Amniotic stem cell (primary cell): Measurements from ENCODE around the gene IFT57.
"Not testable (repeated sequence)": the region's sequence is repeated elsewhere in the genome, so short reads cannot be mapped to it uniquely, and the experiment has no call there.

Experiments
- DNase-seq: peaks from one replicate; lab custom pipeline; 2025; lab: John Stamatoyannopoulos, UW

The IFT57 gene, protein sequence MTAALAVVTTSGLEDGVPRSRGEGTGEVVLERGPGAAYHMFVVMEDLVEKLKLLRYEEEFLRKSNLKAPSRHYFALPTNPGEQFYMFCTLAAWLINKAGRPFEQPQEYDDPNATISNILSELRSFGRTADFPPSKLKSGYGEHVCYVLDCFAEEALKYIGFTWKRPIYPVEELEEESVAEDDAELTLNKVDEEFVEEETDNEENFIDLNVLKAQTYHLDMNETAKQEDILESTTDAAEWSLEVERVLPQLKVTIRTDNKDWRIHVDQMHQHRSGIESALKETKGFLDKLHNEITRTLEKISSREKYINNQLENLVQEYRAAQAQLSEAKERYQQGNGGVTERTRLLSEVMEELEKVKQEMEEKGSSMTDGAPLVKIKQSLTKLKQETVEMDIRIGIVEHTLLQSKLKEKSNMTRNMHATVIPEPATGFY

DNA sequence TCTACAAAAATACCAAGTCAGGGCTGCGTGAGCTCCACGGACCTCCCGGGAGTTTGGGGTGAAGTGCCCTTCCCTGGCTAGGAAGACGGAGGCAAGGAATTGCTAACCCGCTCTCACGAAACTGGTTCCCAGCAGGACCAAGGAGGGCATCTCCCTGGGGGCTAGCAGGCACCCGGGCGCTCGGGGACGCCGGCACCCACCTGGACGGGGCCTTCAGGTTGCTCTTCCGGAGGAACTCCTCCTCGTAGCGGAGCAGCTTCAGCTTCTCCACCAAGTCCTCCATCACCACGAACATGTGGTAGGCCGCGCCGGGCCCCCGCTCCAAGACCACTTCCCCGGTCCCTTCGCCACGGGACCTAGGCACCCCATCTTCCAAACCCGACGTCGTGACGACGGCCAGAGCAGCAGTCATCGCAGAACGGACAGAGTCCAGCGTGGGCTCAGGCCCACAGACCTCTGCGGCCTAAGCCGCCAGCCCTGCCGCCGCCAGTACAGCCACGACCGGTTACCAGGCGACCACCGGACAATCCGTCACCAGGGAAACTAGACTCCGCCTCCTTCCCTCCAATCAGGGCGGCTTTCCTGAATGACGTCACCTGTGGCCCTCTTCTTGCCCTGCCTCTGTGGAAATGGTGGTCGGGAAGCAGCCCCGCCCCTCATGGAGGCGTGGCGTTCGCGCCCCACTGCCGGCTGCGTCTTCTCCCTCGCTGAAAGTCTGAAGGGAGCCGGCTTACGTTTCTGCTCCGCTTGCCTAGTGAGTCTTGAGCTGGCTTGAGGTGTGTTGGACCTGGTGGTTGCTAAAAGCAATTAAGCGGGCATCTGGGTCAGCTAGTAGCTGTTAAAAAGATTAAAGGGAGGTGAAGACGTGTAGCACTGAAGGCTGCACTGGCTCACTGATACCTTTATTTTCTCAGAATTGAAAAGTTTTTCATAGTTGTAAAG, at the start of gene IFT57:
TSS of gene IFT57 (minus strand) at position 514 of the 942 bp plus-strand sequence. CDS start at position 412, 102 bp downstream.
- DNase-seq, result peak; percentile 96

DNA sequence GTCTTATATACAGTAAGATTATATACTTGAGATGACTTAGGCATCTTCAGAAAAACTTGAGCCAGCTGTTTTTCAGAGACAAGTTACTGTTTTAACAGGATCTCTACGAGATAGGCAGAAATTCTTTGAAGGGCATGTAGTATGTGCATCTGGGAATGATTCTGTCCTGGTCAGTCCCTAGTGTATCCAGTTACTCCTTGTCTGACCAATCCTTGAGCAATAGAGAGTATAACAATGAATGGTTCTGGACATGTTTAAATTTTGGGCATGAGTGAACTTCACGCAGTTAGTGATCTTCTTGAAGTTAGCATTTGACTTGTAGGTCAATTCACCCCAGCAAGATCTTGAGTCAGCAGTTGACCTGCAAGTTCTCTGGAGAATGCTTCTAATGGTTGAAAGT, 49.4 kb upstream of the IFT57 start:
- no peak for DNase-seq

DNA sequence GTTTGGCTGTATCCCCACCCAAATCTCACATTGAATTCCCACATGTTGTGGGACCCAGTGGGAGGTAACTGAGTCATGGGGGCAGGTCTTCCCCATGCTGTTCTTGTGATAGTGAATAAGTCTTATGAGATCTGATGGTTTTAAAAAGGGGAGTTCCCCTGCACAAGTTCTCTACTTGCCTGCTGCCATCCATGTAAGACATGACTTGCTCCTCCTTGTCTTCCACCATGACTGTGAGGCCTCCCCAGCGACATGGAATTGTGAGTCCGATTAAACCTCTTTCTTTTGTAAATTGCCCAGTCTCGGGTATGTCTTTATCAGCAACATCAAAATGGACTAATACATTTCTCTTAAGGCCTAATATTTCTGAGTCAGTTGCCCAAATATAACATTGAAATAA, 46.0 kb upstream of the IFT57 start:
- DNase-seq, result not testable (repeated sequence)

DNA sequence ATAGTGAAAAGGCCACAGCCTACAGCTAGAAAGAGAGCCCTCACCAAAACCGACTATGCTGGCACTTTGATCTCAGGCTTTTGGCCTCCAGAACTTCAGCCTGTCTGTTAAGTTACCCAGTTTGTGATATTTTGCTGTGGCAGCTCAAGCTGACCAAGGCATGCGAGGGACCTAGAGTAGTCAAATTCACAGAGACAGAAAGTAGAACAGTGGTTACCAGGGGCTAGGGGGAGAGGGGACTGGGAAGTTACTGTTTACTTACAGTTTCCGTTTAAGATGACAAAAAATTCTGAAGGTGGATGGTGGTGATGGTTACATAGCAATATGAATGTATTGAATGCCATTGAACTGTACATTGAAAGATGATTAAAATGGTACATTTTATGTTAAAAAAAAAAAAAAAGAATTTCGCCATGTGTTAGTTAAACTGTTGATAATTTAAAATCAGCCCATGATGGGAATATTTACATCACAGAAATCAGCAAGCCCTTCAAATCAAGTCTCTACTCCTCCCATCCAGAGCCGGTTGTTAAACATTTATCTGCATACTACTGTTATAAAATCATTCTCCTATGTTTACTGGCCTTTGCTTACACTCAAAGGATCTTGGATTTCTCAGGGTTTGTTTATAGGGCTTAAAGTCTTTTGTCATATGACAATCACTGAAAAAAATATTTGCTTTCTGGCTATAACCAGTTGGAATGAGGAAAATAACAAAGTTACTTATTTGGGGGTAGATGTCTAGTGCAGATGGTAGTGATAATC, 42.5 kb upstream of the IFT57 start:
- DNase-seq, result not testable (repeated sequence)

DNA sequence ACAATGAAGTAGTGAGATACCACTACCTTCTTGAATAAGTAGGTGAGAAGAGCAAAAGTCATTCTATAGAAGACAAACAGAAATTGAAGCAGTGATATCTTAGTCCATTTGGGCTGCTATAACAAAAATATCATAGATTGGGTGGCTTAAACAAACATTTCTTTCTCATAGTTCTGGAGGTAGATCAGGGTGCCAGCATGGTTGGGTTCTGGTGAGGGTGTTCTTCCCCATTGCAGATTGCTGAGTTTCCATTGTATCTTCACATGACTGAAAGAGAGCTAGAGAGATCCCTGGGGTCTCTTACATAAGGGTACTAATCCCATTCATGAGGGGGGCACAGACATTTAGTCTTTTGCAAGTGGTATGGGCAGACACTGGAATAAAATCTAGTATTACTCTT, 32.9 kb upstream of the IFT57 start:
- no peak for DNase-seq

DNA sequence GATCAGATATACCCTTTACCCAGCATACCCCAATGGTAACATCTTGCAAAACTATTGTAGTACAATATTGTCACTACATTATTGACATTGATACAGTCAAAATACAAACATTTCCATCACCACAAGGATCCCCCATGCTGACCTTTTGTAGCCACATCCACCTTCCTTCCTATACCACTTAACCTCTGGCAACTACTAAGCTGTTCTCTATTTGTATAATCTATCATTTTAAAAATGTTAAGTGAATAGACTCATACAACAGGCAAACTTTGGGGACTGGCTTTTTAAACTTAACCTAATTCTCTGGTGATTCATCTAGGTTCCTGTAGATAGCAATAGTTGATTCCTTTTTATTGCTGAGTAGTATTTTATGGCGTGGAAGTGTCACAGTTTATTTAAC, 29.6 kb upstream of the IFT57 start:
- no peak for DNase-seq

DNA sequence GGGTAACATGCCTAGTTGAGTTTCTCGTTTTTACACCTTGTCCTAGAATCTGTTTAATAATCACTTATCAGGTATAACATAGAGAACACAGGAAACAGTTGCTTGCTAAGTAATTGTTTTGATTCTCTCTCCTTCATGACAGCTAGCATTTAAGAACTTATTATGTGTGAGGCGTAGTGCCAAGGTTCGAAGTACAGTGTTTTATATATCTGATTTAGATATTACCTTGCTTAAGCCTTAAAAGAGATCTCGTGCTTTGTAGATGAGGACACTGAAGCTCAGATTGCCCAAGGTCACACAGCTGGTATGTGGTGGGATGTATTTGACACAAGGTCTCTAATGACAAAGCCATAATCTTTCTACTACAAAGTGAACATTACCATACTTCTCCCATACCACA, 29.0 kb upstream of the IFT57 start:
- no peak for DNase-seq

DNA sequence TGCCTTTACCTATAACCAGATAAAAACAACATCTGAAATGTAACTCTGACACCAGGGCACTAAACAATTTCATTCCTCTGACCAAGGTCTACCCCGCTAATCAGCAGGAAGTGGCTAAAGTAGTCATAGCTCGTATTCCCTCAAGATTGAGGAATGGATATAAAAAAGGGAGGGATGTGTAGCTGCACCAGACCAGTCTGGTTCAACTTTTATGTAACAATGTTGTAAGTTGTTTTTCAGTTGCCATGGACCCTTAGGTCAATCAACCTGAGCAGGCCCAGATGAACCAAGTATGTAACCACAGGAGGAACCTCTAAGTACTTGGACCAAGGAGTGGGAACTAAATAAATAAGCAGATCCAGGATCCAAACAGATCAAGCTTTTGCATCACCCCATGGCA, 28.4 kb upstream of the IFT57 start:
- DNase-seq, result no peak

DNA sequence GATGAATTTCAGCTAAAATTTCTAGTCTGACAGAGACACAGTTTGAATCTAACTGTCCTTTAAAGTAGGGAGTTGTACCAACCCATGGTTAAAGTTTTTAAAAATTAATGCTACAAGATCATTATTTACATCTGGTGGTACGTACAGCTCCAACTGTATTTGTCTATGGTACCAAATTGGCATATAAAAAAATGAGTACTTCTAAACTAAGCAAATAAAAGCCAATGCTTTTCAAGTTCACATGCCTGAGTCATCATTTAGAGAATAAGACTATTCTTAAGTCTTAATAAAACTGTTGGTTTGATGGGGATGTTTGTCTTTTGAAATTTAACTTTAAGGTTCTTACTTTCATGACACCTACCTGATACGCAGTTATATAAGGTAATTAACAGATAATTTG, 21.0 kb upstream of the IFT57 start:
- DNase-seq, result no peak

DNA sequence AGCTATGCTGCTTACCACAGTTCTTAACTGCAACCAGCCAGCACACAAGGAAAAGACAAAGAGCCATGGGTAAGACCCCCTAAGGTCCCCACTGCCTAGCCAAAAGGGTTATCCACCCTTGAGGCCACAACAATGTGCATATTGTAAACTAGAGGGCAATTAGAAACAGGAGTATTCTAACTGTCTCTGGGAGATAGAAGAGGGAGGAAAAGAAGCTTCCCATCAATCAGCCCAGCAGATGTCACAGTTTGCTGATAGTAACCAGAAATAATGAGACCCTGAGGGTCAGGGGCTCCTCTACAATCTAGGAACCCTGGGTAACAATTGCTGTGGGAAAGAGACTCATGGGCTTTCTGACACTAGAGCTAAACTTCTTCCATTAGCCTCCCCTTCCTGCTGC, 20.6 kb upstream of the IFT57 start:
- DNase-seq, result no peak

DNA sequence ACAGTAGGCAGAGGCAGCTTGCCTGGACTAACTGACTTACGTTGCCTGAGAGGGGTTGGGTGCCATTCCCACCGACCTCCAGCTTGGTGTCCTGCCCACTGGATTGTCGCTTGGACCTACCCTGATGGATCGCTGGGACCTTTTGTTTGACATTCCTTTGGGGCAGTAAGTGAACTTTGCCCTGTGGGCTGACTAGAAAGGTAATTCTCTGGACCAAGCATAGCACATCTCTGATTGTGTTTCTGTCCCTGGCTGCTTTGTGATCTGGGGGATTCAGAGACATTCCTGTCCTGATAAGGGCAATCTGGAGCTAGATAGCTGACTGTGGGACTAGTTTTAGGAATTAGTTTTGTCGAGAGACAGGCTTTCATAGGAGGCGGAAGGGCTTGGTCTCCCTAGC, 19.5 kb upstream of the IFT57 start:
- no peak for DNase-seq

DNA sequence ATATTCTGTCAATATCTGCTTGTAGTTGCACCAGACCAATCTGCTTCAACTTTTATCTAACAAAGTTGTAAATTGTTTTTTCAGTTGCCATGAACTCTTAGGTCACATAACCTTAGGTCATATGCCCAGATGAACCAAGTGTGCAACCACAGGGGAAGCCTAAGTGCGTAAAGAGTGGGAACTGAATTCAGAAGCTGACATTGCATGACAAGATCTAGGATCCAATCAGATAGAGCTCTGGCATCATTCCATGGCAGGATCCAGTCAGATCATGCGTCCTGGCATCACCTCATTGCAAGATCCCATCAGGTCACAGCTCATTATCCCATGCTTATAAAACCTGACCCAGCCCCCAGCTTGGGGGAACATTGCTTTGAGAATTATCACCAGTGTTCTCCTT, 18.9 kb upstream of the IFT57 start:
- DNase-seq, result no peak

DNA sequence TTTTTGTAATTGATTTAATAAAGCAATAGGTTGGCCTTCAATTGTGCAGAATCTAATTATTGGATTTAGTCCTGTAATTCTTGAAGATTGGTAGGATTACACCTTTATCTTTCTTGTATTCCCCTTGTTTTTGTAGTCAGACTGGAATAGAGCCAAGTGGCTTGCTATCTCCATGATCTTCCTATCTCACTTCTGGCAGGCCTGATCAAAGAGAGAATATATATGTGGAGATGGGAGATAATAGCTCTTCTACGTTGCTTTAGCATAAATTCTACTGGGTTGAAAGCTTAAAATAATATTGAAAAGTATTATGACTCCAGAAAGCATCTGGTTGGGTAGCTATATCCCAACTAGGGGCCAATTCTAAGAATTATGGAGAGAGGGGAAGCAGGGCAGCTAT, 16.9 kb upstream of the IFT57 start:
- DNase-seq, result no peak

DNA sequence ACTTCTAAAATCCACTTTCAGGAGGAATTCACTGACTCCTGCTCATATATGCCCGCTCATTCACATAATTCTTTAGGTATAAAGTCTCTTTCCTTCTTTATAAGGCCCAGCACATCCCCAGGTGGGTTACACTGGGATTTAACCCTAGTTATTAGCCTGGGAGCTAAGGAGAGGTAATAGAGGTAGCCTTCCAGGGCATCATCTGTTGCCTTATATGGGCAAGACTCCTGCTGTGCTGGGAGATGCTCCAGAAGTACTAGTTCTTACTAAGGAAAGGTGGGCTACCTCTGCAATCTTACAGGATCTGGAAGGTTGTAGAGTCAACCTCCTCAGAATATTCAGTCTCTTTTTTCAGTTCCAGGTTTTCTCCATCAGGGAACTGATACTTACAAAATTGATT, 13.1 kb upstream of the IFT57 start:
- DNase-seq, result no peak

DNA sequence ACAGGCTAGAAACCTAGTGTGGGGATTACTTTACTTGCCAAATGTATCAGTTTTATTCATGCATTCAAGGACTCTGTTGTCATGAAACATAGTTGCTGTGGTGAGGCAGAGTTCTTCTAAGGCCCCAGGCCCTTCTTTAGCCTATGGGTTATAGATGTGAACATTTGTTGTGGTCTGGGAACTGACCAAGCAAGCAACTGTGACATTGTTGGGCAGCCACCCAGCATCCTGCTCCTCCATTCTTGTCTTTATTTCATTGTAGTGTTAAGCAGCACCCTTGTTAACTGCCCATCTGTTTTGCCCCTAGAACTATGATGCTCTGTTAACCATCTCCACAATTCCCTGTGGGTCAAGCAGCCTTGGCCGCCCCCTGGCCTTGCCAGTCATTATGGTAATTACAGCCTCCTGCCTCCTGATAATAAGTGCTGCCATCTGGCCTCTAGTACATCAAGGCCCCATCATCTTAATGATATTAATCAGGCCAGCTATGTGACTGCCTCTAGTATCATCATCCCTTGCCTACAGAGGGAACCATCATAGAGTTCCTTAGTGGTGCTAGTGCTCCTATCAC, 12.2 kb upstream of the IFT57 start:
- DNase-seq, result no peak

DNA sequence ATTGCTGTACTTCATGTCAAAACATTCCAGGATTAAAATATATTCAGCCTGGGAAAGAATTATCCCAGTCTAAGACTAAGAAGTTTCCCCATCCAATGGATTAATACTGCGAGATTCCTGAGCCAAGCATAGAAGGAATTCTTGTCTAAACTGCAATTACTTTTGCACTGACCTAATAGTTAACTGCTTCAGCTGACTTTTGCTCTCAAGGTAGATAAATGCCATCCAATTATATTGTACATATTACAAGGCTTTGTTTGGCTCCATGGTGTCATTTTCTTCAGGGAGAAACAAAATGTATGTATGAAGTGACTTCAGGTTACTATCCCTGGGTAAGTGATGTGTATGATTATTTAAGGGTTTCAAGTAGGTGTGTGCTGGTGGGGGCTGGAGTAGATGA, 6.1 kb upstream of the IFT57 start:
- no peak for DNase-seq

DNA sequence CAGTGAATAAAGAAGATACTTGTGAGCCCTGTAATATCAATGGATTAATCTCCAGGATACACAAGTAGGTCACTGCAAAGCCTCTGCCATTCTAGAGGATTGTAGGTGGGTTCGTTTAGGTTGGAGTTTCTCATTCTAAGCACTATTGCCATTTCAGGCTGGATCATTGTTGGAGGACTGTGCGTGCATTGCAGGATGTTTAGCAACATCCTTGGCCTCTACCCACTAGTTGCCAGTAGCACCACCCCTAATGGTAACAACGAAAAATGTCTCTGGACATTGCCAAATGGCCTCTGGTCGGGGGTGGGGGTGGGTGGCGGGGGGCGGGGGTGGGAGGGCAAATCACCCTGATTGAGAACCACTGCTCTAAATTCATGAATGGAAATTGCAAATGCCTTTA, 4.9 kb upstream of the IFT57 start:
- no peak for DNase-seq

DNA sequence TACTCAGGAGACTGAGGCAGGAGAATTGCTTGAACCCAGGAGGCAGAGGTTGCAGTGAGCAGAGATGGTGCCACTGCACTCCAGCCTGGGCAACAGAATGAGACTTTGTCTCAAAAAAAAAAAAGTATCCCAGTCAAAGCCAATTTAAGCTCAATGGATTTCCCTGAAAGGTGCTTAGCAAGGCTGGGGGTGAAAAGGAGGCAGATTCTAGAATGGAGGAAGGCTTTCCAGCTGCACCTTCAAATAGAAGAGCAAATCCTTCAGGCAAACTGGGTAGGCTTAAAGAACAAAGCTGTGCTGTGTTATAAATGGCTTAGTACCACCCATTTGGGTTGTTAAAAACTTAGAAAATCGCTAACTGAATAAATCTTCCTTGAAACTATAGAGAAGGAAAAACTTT, 3.0 kb upstream of the IFT57 start:
- no peak for DNase-seq

DNA sequence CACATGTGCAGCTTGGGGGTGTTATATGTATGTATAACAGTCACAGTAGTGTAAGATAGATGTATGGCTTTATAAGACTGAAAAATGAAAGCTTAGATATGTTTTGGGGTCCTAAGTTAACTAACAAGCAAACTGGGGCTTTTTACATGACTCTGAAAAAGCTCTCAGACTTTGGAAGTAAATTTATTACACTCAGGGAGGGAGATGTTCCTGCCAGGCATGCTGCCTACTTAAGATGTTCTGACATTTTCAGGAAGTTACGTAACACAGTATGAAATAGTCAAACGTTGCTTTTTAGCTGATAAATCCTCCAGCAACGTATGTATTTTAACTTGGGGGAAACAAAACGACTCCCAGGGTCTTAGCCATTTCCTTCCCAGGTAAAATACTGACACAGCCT, 1.7 kb upstream of the IFT57 start:
- no peak for DNase-seq

DNA sequence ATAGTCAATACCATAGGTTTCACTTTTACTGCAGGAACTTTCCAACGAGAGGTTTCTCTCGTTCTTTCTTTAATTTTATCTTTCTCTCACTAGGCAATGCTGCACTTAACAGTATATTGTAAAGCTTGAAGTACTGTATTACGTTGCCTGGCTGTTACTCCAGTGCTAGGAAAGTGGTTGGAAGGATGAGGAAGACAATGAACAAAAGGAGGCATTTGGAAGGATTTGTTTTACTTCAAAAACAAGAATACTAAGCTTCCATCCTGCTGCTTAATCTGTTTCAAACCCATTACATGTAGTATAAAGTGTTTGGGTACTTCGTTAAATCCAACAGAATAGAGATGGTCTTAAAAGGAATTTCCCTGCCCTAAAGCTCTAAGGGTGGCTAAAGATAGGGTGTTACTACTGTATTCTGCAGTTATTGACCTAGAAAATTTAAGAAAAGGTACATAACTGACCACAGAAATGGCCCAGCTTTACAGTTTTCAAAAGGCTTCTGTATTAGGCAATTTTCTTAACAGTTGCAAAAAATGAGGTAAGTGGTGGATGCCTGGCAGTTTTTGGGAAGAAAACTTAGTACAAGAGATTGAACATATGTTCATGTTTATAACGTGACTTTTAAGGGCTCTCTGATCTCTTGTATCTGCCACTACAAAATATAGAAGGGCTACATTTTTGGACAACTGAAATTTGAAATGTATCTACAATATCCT, 785 bp upstream of the IFT57 start:
- no peak for DNase-seq

DNA sequence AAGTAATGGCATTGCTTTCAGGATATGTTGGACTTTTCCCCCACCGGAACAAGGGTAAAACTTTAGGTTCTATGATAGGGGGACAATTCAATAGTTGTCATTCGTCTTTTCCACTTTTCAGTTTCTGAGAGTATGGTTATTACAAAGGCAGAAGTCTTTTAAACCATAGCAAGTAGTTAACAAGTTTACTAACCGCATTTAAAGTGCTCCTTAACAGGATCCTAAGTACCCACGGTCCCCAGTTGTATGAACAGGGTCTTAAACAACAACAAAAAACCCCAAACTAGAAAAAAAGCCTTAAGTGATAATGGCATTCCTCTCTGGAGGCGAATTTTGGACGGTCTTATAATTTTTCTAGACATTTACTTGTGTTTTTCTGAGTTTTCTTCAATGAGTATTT, 831 bp downstream of the IFT57 start:
- no peak for DNase-seq
